B cell (primary cell): Measurements from ENCODE around the gene PTRH1. TPM values are rescaled to one million over a fixed set of nuclear protein-coding genes. Genes with fewer than 3 reads are reported as not detected.
A peak's percentile ranks its signal among the peaks of the same experiment; 100 is the strongest.

Experiments used
- ATAC-seq: fragments of 200-7000 bp; cut with Tn5 transposase; one replicate; pipeline ENCODE4 v1.10.0; 2021; ENCODE audit warnings: low read depth, mild to moderate bottlenecking, moderate number of reproducible peaks, moderate library complexity
- CTCF ChIA-PET: fragments of 350-600 bp; sonication (Branson Sonifier 250); formaldehyde crosslinking; loops from one replicate; lab custom pipeline; 2021; ENCODE audit warnings: antibody characterized with exemption, inconsistent platforms; lab: Charles Lee
- POLR2A ChIA-PET: fragments of 350-600 bp; sonication (Branson Sonifier 250); formaldehyde crosslinking; loops from one replicate; lab custom pipeline; 2021; ENCODE audit warnings: antibody characterized with exemption; lab: Charles Lee
- DNase-seq: peaks from one replicate; pipeline ENCODE4 v3.0.0; 2013
- H2AFZ ChIP-seq: 2 replicates; pipeline ENCODE4 v1.6.1; 2012; ENCODE audit warnings: mild to moderate bottlenecking, low read depth, low read length; ENCODE audit not compliant: insufficient read depth, poor library complexity, severe bottlenecking
- H3K27ac ChIP-seq, 2 donors: 1 replicate in 1 of 2; 2 replicates in 1 of 2; pipeline ENCODE4 v1.5.1; 2012 to 2013; ENCODE audit warnings: low read length in 2 of 2, mild to moderate bottlenecking in 2 of 2, moderate library complexity in 1 of 2
- H3K27me3 ChIP-seq, 4 experiments: fragments of 200-600 bp in 1 of 4; sonication (generic) in 1 of 4; replicated peaks in 1 of 4; 1 replicate in 2 of 4; 2 replicates in 2 of 4; pipeline versions ENCODE4 v1.6.1 to v1.7.0; 2013 to 2016; ENCODE audit warnings: low read length in 3 of 4, mild to moderate bottlenecking in 2 of 4, mixed read lengths in 1 of 4, moderate library complexity in 1 of 4; ENCODE audit not compliant: insufficient read depth in 4 of 4, control insufficient read depth in 3 of 4; ENCODE audit errors: control extremely low read depth in 1 of 4
- H3K36me3 ChIP-seq, 2 experiments: replicated peaks in 1 of 2; 1 replicate in 1 of 2; 2 replicates in 1 of 2; pipeline versions ENCODE4 v1.6.1 to v1.7.1; 2013; ENCODE audit warnings: low read length in 1 of 2; ENCODE audit not compliant: insufficient read depth in 2 of 2, control insufficient read depth in 1 of 2; ENCODE audit errors: control extremely low read depth in 1 of 2, extremely low read depth in 1 of 2
- H3K4me1 ChIP-seq, 2 donors: fragments of 200-600 bp in 1 of 2; sonication (generic) in 1 of 2; 1 replicate in 1 of 2; 2 replicates in 1 of 2; pipeline versions ENCODE4 v1.5.1 to v1.6.1; 2013 to 2017; ENCODE audit warnings: low read length in 2 of 2; ENCODE audit not compliant: control insufficient read depth in 2 of 2, insufficient read depth in 2 of 2
- H3K4me2 ChIP-seq: replicated peaks from 2 replicates; pipeline ENCODE3; 2012; ENCODE audit warnings: mild to moderate bottlenecking, low read depth, low read length; ENCODE audit not compliant: poor library complexity, severe bottlenecking
- H3K4me3 ChIP-seq, 5 experiments: fragments of 200-600 bp in 1 of 5; sonication (generic) in 1 of 5; 1 replicate in 3 of 5; 2 replicates in 2 of 5; pipeline versions ENCODE4 v1.5.1 to v1.7.0; 2011 to 2016; ENCODE audit warnings: low read length in 4 of 5, mild to moderate bottlenecking in 4 of 5, low read depth in 2 of 5, control low read depth in 1 of 5, moderate library complexity in 1 of 5; ENCODE audit not compliant: insufficient read depth in 1 of 5; ENCODE audit errors: control extremely low read depth in 1 of 5, extremely low read depth in 1 of 5
- H3K79me2 ChIP-seq: fragments of 200-600 bp; sonication (generic); one replicate; pipeline ENCODE4 v1.6.0; 2016; ENCODE audit warnings: low read length; ENCODE audit not compliant: control insufficient read depth, insufficient read depth
- H3K9ac ChIP-seq: fragments of 200-600 bp; sonication (generic); 2 replicates; pipeline ENCODE4 v1.6.1; 2017; ENCODE audit warnings: mild to moderate bottlenecking, low read length, moderate library complexity
- H3K9me3 ChIP-seq, 3 donors: one replicate each; pipeline versions ENCODE4 v1.6.1 to v1.7.1; 2013; ENCODE audit warnings: low read length in 2 of 3; ENCODE audit not compliant: control insufficient read depth in 2 of 3, insufficient read depth in 1 of 3; ENCODE audit errors: control extremely low read depth in 1 of 3
- H4K20me1 ChIP-seq: 2 replicates; pipeline ENCODE4 v1.6.0; 2012; ENCODE audit warnings: mild to moderate bottlenecking, low read length; ENCODE audit not compliant: insufficient read depth, control insufficient read depth, poor library complexity, severe bottlenecking
- H3K27ac Mint-ChIP-seq: one replicate; pipeline ENCODE4 v1.8.0; 2021; ENCODE audit warnings: mixed read lengths
- H3K27me3 Mint-ChIP-seq: one replicate; pipeline ENCODE4 v1.8.0; 2021; ENCODE audit warnings: mixed read lengths
- H3K4me1 Mint-ChIP-seq: one replicate; pipeline ENCODE4 v1.8.0; 2021; ENCODE audit warnings: mixed read lengths
- H3K4me3 Mint-ChIP-seq: one replicate; pipeline ENCODE4 v1.8.0; 2021; ENCODE audit warnings: mixed read lengths
- H3K9me3 Mint-ChIP-seq: one replicate; pipeline ENCODE4 v1.8.0; 2022; ENCODE audit warnings: mixed read lengths; ENCODE audit not compliant: insufficient read depth
- EZH2 ChIP-seq: IDR thresholded peaks from 2 replicates; pipeline ENCODE4 v1.6.1; 2012; ENCODE audit warnings: borderline replicate concordance, low read depth, mild to moderate bottlenecking, moderate library complexity, low read length; ENCODE audit not compliant: insufficient read depth, poor library complexity, severe bottlenecking
- WGBS: methylation state at CpG from one replicate; pipeline ENCODE4 v1.1.5; 2013; ENCODE audit warnings: missing lambda C conversion rate; ENCODE audit not compliant: insufficient coverage; 5-methylcytosine and 5-hydroxymethylcytosine counted together
- intact Hi-C: fragments of 100-400 bp; cut with micrococcal nuclease; formaldehyde crosslinking; loops from one replicate; pipeline ENCODE4 v1.10.0; 2022
- polyA plus RNA-seq: library from polyadenylated mRNA; depleted of rRNA; stranded (reverse); fragments of >200 nt; gene quantifications from 2 replicates; pipeline ENCODE4 v1.2.3, GENCODE V29; 2012
- total RNA-seq, 2 donors: library from RNA; stranded (reverse); fragments of 120-200 nt in 1 of 2; gene quantifications; 1 replicate in 1 of 2; 2 replicates in 1 of 2; pipeline versions ENCODE4 v1.2.3 to v1.2.4, GENCODE V29; 2013 to 2022
- TF ChIP-seq, protein P1 (sequence below): fragments of 200-600 bp; IDR thresholded peaks from one replicate; pipeline ENCODE4 v1.8.0; 2022; ENCODE audit warnings: antibody characterized with exemption, mild to moderate bottlenecking

Gene PTRH1
- total and polyA plus RNA-seq, 2 donors (not counting 1 experiment from before 2014, with no cell fraction given), result 6.3 to 7.6 TPM

- no peak for ATAC-seq
- peaks cover 25% of the 10 kb centered on the region for H3K4me1 Mint-ChIP-seq
- Histone ChIP-seq H3K27ac (peak overlapping the region; percentile 22 to 81), H4K20me1 (no peaks in the 10 kb centered on the region), H3K9ac (peak overlapping the region; percentile 77), H2AFZ (peak overlapping the region; percentile 88), H3K79me2 (peaks cover 3% of the 10 kb centered on the region), H3K27me3 (no peaks in the 10 kb centered on the region), H3K4me3 (peak overlapping the region; percentile 16 to 90 (median 66)), H3K36me3 (no peaks in the 10 kb centered on the region), H3K4me1 (peaks cover 9 to 16% of the 10 kb centered on the region in 2 donors), H3K9me3 (no peaks in the 10 kb centered on the region), H3K4me2 (peak overlapping the region; percentile 96)
- intact Hi-C loops, result loop anchor here (1.0 to 5.0 kb wide), 9 partner anchors 16 to 1167 kb away; partner anchors contain the start of genes FPGS, KYAT1, LRRC8A and LRSAM1
- no peaks in the 10 kb centered on the region for H3K9me3 Mint-ChIP-seq
- peak overlapping the region; percentile 90 for H3K27ac Mint-ChIP-seq
- TF ChIP-seq, protein P1, sequence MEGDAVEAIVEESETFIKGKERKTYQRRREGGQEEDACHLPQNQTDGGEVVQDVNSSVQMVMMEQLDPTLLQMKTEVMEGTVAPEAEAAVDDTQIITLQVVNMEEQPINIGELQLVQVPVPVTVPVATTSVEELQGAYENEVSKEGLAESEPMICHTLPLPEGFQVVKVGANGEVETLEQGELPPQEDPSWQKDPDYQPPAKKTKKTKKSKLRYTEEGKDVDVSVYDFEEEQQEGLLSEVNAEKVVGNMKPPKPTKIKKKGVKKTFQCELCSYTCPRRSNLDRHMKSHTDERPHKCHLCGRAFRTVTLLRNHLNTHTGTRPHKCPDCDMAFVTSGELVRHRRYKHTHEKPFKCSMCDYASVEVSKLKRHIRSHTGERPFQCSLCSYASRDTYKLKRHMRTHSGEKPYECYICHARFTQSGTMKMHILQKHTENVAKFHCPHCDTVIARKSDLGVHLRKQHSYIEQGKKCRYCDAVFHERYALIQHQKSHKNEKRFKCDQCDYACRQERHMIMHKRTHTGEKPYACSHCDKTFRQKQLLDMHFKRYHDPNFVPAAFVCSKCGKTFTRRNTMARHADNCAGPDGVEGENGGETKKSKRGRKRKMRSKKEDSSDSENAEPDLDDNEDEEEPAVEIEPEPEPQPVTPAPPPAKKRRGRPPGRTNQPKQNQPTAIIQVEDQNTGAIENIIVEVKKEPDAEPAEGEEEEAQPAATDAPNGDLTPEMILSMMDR, result no peak
- no peak for TF ChIP-seq EZH2
- WGBS, result under 1% methylated on average over 42 of the region's 44 CpGs
- ChIA-PET POLR2A (interaction anchor here (1.6 kb wide), 1 partner anchor 20 kb away, joined by 8 read pairs; the partner anchor contains the start of gene TOR2A), CTCF (interaction anchor here (0.7 to 2.9 kb wide), 5 partner anchors 20 to 155 kb away, joined by 3 to 26 read pairs (median 4); partner anchors contain the start of gene TOR2A)
- H3K27me3 Mint-ChIP-seq, result no peaks in the 10 kb centered on the region
- peak overlapping the region; percentile 97 for H3K4me3 Mint-ChIP-seq
- DNase-seq, result no peak
Measured at GRCh38 chr9:127714951-127715469, 453 bp downstream of the PTRH1 start.

DNA sequence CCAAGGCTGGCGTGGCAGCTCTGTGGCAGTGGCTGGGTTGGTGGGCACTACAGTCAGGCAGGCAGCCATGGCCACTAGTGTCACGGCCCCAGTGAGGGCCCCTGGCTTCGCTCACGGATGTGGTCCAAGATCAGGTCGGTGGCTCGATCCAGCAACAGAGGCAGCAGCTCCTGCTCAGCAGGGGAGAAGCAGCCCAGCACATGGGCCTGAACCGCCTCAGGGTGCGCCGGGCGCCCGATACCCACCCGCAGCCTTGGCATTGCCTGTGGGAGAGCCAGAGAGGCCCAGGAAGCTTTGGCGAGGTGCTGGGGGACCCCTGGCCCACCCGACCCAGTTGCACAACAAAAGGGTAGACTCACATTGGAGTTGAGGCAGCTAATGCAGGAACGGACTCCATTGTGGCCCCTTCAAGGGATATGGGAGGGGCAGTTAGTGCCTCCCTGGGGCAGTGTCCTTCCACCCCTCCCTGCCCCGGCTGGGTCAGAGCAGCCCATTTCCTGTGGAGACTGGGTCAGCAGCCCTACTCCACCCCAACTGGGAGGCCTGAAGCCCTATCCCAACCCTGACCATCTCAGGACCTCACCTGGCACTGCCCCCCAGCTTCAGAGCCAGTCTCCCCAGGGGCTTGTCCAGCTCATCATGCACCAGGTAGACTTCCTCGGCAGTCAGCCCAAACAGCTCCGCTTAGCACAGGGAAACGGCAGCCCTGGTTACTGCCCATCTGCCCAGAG, 1.3 kb downstream of the PTRH1 start:
- H3K27ac ChIP-seq, result no peak overlapping the region

More for the DNA sequence above, 1.3 kb downstream of the PTRH1 start:
- peak overlapping the region in 1 of 5 experiments; percentile 87 for H3K4me3 ChIP-seq
- no peaks in the 10 kb centered on the region for H3K9me3 ChIP-seq
- no peaks in the 10 kb centered on the region for H3K27me3 ChIP-seq
- no peak overlapping the region for H3K9ac ChIP-seq
- peaks cover 3% of the 10 kb centered on the region for H3K79me2 ChIP-seq
- H4K20me1 ChIP-seq, result no peaks in the 10 kb centered on the region
- peak overlapping the region; percentile 96 for H3K4me2 ChIP-seq
- Mint-ChIP-seq H3K4me3 (peak overlapping the region; percentile 82), H3K27me3 (no peaks in the 10 kb centered on the region), H3K4me1 (peaks cover 21% of the 10 kb centered on the region), H3K9me3 (no peaks in the 10 kb centered on the region), H3K27ac (peak overlapping the region; percentile 32)
- ChIA-PET CTCF (no interaction called here), POLR2A (no interaction called here)
- H3K36me3 ChIP-seq, result no peaks in the 10 kb centered on the region
- intact Hi-C loops, result no loop called here
- peaks cover 9 to 16% of the 10 kb centered on the region in 2 donors for H3K4me1 ChIP-seq
- ATAC-seq (no peak), DNase-seq (peak; percentile 13)
- WGBS, result 88% methylated on average over 18 of the region's 19 CpGs
- TF ChIP-seq, protein P1, result no peak
- TF ChIP-seq EZH2, result no peak
- no peak overlapping the region for H2AFZ ChIP-seq
